ENCODE results near the gene MST1. TPM values are rescaled to one million over a fixed set of nuclear protein-coding genes. Genes with fewer than 3 reads are reported as not detected.

Gene MST1
- total RNA-seq, 1 donor from 2014 or later: 10.8 TPM

DNA sequence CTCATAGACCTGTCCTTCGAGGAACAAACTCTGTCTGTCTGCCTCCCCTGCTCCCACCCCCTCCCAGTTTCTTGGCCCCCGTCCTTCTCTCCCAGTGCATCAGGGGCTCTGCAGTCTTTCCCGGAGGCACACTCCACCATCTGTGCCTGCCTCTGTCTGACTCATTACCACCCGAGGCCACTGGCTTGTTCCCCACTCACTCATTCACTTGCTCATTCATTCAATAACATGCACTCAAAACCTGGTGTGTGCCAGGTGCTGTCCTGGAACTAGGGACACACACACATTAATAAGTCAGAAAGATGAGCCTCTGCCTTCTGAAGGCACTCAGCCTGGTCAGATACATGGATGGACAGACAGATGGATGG is 17.8 kb upstream of the MST1 start:
- Histone ChIP-seq H3K4me3 (no peak overlapping the region), H3K27ac (no peak overlapping the region), H3K27me3 (no peaks in the 10 kb centered on the region), H3K4me1 (no peaks in the 10 kb centered on the region), H3K36me3 (peaks cover 0 to 33% of the 10 kb centered on the region in 2 donors), H3K9me3 (no peaks in the 10 kb centered on the region)
- TF ChIP-seq, protein P1, sequence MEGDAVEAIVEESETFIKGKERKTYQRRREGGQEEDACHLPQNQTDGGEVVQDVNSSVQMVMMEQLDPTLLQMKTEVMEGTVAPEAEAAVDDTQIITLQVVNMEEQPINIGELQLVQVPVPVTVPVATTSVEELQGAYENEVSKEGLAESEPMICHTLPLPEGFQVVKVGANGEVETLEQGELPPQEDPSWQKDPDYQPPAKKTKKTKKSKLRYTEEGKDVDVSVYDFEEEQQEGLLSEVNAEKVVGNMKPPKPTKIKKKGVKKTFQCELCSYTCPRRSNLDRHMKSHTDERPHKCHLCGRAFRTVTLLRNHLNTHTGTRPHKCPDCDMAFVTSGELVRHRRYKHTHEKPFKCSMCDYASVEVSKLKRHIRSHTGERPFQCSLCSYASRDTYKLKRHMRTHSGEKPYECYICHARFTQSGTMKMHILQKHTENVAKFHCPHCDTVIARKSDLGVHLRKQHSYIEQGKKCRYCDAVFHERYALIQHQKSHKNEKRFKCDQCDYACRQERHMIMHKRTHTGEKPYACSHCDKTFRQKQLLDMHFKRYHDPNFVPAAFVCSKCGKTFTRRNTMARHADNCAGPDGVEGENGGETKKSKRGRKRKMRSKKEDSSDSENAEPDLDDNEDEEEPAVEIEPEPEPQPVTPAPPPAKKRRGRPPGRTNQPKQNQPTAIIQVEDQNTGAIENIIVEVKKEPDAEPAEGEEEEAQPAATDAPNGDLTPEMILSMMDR (IDR thresholded peaks at IDR 0.05): no peak
- TF ChIP-seq POLR2A (IDR thresholded peaks at IDR 0.05): no peak
- no peak for TF ChIP-seq POLR2AphosphoS5 (IDR thresholded peaks at IDR 0.05; ENCODE audit: insufficient read depth in 1 of 2, low read depth in 1 of 2)
- no peak for DNase-seq (ENCODE audit: extremely low spot score in 2 of 2)
- intact Hi-C loops (cut with DNase I): no loop called here

DNA sequence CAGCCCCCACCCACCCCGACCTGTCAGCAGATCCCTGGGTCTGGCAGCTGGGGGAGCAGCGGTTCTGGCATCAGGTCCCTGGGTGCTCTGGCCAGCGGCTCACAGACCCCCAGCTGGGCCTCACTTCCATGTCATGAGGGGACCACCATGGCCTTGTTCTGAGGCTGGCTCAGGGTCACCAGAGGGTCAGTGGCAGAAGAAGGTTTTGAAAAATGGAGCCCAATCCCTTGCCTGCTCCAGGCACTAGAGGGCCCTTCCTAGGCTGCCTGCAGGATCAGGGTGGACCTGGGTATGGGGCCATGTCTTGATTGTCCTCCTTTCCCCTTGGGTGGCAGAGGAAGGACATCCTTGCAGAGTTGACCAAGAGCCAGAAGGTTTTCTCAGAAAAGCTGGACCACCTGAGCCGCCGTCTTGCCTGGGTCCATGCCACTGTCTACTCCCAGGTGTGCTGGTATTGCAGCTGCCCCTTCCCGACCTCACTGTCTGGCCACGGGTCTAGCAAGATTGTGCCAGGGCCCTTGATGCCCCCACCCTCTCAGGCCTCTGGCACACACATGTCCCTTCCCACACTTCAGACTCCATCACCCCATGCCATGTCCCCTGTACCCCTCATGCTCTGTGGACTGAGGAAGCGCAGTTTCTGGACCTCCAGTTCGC is 17.3 kb upstream of the MST1 start:
- no peaks in the 10 kb centered on the region for H3K27me3 ChIP-seq
- TF ChIP-seq POLR2A (IDR thresholded peaks at IDR 0.05) (no peak), POLR2AphosphoS5 (IDR thresholded peaks at IDR 0.05; ENCODE audit: insufficient read depth in 1 of 2, low read depth in 1 of 2) (no peak)
- TF ChIP-seq, protein P1 (IDR thresholded peaks at IDR 0.05): no peak
- no peak overlapping the region for H3K27ac ChIP-seq
- no peak for DNase-seq (ENCODE audit: extremely low spot score in 2 of 2)
- no peaks in the 10 kb centered on the region for H3K4me1 ChIP-seq
- H3K9me3 ChIP-seq: no peaks in the 10 kb centered on the region
- intact Hi-C loops (cut with DNase I): no loop called here
- H3K36me3 ChIP-seq: peaks cover 0 to 38% of the 10 kb centered on the region in 2 donors
- H3K4me3 ChIP-seq: no peak overlapping the region

DNA sequence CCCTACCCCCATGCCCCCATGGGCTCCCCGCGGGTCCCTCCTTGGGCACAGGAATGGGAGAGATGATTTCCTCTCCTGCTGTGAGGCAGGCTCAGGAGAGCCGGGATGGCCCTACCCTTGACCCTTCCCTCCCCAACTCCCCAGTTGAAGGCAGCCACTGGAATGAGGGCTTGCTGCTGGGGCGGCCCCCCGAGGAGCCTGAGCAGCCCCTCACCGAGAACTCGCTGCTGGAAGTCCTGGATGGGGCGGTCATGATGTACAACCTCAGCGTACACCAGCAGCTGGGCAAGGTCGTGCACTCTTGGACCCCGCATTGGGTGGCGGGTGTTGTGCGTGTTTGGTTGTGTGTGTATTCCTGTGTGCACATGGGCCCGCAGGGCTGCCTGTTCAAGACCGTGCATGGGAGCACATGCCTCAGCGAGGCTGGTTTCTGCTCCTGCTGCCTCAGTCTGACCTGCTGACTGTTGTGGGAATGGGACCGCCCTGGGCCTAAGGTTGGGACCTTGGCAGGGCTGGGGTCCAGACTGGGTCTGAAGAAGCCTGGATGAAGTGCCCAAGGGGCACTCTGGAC is 16.2 kb upstream of the MST1 start:
- TF ChIP-seq, protein P1 (IDR thresholded peaks at IDR 0.05): no peak
- TF ChIP-seq POLR2A (IDR thresholded peaks at IDR 0.05): no peak
- no peak for TF ChIP-seq POLR2AphosphoS5 (IDR thresholded peaks at IDR 0.05; ENCODE audit: insufficient read depth in 1 of 2, low read depth in 1 of 2)
- Histone ChIP-seq H3K9me3 (no peaks in the 10 kb centered on the region), H3K36me3 (peaks cover 0 to 41% of the 10 kb centered on the region in 2 donors), H3K4me3 (no peak overlapping the region), H3K27me3 (no peaks in the 10 kb centered on the region), H3K4me1 (no peaks in the 10 kb centered on the region), H3K27ac (no peak overlapping the region)
- no peak for DNase-seq (ENCODE audit: extremely low spot score in 2 of 2)
- intact Hi-C loops (cut with DNase I): no loop called here

DNA sequence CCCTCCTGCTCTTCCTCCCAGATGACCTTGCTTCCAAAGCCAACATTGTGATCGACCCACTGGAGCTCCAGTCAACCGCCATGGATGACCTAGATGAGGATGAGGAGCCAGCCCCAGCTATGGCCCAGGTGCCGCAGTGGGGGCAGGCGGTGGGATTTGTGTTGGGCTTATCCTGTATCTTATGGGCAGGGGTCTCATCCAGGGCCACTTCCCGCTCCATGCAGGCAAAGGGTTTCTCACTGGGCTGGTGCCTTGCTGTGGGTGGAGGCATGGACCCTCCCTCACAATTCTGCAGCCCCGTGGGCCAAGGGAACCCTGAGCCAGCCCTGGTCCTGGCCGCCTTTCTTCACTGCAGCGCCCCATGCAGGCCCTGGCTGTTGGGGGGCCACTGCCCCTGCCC is 15.4 kb upstream of the MST1 start:
- no peaks in the 10 kb centered on the region for H3K9me3 ChIP-seq
- intact Hi-C loops (cut with DNase I): no loop called here
- H3K4me3 ChIP-seq: no peak overlapping the region
- DNase-seq (ENCODE audit: extremely low spot score in 2 of 2): no peak
- H3K27ac ChIP-seq: no peak overlapping the region
- TF ChIP-seq POLR2A (IDR thresholded peaks at IDR 0.05) (no peak), POLR2AphosphoS5 (IDR thresholded peaks at IDR 0.05; ENCODE audit: insufficient read depth in 1 of 2, low read depth in 1 of 2) (no peak)
- no peaks in the 10 kb centered on the region for H3K4me1 ChIP-seq
- H3K27me3 ChIP-seq: no peaks in the 10 kb centered on the region
- H3K36me3 ChIP-seq: peaks cover 0 to 41% of the 10 kb centered on the region in 2 donors

DNA sequence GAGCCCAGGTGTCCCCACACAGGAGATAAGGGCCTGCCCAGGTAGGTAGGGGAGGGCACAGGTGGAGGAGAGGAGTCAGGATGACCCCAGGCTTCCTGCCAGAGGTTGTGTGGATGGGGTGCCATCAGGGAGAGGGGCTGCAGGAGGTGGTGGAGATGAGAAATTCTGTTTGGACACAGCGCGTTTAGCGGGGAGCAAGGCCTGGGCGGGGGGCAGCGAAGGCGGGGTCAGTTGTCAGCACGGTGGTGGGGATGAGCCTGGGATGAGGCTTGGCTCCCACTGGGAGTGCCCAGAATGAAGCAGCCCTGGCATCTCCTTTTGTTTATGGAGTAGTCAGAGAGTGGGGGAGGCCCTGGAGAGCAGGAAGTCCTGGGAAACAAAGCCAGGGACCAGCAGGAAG is 14.7 kb upstream of the MST1 start:
- no peak overlapping the region for H3K27ac ChIP-seq
- H3K36me3 ChIP-seq: peaks cover 0 to 41% of the 10 kb centered on the region in 2 donors
- no peaks in the 10 kb centered on the region for H3K27me3 ChIP-seq
- no peaks in the 10 kb centered on the region for H3K9me3 ChIP-seq
- no peak overlapping the region for H3K4me3 ChIP-seq
- intact Hi-C loops (cut with DNase I): no loop called here
- no peak for DNase-seq (ENCODE audit: extremely low spot score in 2 of 2)
- TF ChIP-seq, protein P1 (IDR thresholded peaks at IDR 0.05): no peak
- TF ChIP-seq POLR2A (IDR thresholded peaks at IDR 0.05) (no peak), POLR2AphosphoS5 (IDR thresholded peaks at IDR 0.05; ENCODE audit: insufficient read depth in 1 of 2, low read depth in 1 of 2) (no peak)
- H3K4me1 ChIP-seq: no peaks in the 10 kb centered on the region
